ENCODE measurements around the gene SYNDIG1.

Gene SYNDIG1

DNA sequence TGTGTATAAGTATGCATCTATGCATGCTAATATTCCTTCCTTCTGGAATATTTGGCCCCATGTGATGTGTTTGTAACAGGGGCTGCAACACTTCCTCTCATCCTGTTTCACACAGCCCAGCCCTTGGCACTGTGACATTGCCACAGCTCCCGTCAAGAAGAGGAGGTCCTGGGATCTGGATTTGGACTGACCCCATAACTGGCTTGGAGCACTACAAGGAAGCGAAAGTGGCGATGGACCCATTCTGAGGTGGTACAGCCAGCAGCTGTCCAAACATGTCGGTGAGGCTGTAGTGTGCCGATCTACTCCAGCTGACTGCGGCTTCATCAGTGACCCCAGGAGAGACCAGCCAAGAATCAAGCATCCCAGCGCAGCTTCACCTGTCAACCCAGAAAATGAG lies 18.2 kb downstream of the SYNDIG1 start:
- H3K4me3 ChIP-seq (ENCODE audit: low read depth, low read length): no peak overlapping the region
- TF ChIP-seq, protein P1, sequence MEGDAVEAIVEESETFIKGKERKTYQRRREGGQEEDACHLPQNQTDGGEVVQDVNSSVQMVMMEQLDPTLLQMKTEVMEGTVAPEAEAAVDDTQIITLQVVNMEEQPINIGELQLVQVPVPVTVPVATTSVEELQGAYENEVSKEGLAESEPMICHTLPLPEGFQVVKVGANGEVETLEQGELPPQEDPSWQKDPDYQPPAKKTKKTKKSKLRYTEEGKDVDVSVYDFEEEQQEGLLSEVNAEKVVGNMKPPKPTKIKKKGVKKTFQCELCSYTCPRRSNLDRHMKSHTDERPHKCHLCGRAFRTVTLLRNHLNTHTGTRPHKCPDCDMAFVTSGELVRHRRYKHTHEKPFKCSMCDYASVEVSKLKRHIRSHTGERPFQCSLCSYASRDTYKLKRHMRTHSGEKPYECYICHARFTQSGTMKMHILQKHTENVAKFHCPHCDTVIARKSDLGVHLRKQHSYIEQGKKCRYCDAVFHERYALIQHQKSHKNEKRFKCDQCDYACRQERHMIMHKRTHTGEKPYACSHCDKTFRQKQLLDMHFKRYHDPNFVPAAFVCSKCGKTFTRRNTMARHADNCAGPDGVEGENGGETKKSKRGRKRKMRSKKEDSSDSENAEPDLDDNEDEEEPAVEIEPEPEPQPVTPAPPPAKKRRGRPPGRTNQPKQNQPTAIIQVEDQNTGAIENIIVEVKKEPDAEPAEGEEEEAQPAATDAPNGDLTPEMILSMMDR (conservative IDR thresholded peaks at IDR 0.05; ENCODE audit: low read depth, low read length): no peak
- no peak for DNase-seq (ENCODE audit: low read depth)

DNA sequence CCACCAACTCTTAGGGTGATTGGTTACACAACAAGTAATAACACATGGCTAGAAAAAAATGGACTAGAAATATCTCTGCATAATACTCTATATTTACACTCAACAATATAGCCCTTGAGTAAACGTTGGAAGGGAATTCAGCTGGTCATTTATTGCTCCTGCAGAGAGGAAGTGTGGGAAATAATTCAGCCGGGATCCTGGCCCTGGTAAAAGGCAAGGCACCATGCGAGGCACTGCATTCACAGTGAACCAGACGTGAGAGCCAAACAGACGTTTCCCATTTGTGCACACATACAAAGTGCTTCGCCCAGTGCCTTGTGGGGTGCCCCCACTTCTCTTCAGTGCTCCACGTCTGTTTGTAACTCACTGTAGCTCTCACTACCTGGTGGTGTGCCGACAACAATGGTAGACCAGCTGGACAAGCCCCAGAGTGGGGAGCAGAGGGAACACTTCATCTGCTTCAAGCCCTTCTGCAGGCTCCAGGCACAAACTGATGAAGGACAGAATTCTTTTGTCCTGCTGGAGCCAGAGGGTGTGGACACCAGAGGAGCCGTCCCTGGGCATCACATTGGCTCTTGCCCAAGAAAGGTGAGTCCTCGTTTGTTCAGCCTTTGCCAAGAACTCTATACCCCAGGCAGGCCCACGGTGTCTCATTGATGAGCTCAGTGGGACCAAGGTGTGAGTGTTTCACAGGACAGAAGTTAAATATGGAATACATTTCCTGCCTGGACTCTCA lies 18.8 kb downstream of the SYNDIG1 start:
- TF ChIP-seq, protein P1 (conservative IDR thresholded peaks at IDR 0.05; ENCODE audit: low read depth, low read length): no peak
- H3K4me3 ChIP-seq (ENCODE audit: low read depth, low read length): no peak overlapping the region
- DNase-seq (ENCODE audit: low read depth): no peak

- H3K4me3 ChIP-seq (ENCODE audit: low read depth, low read length): no peak overlapping the region
- TF ChIP-seq, protein P1 (conservative IDR thresholded peaks at IDR 0.05; ENCODE audit: low read depth, low read length): no peak
- DNase-seq (ENCODE audit: low read depth): no peak
Observed at GRCh38 chr20:24488800-24489175, 19.4 kb downstream of the SYNDIG1 start.

DNA sequence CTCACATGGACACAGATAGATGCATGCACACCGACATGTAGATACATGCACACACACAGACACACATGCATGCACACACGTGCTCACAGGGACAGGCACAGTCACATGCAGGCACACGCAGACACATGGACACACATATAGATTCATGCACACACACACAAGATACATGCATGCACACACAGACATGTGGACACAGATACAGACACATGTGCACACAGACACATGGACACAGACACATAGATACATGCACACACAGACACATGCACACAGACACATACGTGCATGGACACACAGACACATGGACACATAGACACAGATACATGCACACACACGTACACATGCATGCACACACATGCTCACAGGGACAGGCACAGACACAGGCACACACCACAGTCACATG lies 19.8 kb downstream of the SYNDIG1 start:
- H3K4me3 ChIP-seq (ENCODE audit: low read depth, low read length): no peak overlapping the region
- DNase-seq (ENCODE audit: low read depth): no peak
- TF ChIP-seq, protein P1 (conservative IDR thresholded peaks at IDR 0.05; ENCODE audit: low read depth, low read length): no peak

GRCh38 chr20:24489631-24490260 lies 20.3 kb downstream of the SYNDIG1 start:
- DNase-seq (ENCODE audit: low read depth): no peak
- H3K4me3 ChIP-seq (ENCODE audit: low read depth, low read length): no peak overlapping the region
- TF ChIP-seq, protein P1 (conservative IDR thresholded peaks at IDR 0.05; ENCODE audit: low read depth, low read length): no peak

GRCh38 chr20:24490598-24490997 lies 21.2 kb downstream of the SYNDIG1 start:
- no peak overlapping the region for H3K4me3 ChIP-seq (ENCODE audit: low read depth, low read length)
- TF ChIP-seq, protein P1 (conservative IDR thresholded peaks at IDR 0.05; ENCODE audit: low read depth, low read length): no peak
- no peak for DNase-seq (ENCODE audit: low read depth)

All from choroid plexus epithelial cell (primary cell).